ENCODE data around the gene KIF13A.

DNA sequence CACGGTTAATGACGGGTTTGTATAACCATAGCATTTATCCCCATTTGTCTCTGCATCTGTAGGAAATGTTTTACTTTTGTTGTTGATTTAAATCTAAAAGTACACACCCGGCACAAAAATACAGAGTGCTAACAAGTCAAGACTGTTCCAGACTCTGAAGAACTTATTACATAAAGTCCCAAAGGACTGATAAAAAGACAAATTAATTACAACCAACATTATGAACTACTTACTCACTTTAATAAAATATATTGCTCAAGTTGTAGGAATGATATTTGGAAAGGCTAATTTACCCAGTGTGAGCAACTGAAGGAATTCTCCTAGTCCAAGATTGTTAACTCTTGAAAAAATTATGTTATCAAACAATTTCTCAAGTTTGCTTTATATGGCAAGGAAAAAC is 115.6 kb downstream of the KIF13A start:
- TF ChIP-seq, protein P1, sequence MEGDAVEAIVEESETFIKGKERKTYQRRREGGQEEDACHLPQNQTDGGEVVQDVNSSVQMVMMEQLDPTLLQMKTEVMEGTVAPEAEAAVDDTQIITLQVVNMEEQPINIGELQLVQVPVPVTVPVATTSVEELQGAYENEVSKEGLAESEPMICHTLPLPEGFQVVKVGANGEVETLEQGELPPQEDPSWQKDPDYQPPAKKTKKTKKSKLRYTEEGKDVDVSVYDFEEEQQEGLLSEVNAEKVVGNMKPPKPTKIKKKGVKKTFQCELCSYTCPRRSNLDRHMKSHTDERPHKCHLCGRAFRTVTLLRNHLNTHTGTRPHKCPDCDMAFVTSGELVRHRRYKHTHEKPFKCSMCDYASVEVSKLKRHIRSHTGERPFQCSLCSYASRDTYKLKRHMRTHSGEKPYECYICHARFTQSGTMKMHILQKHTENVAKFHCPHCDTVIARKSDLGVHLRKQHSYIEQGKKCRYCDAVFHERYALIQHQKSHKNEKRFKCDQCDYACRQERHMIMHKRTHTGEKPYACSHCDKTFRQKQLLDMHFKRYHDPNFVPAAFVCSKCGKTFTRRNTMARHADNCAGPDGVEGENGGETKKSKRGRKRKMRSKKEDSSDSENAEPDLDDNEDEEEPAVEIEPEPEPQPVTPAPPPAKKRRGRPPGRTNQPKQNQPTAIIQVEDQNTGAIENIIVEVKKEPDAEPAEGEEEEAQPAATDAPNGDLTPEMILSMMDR (conservative IDR thresholded peaks at IDR 0.05; ENCODE audit: low read depth, low read length) = no peak
- no peak for TF ChIP-seq EZH2 (IDR thresholded peaks at IDR 0.05; ENCODE audit: borderline replicate concordance, low read depth, low read length, poor library complexity, severe bottlenecking)

Measured in A673 (cell line).